K562 (cell line): ENCODE data around the gene RNF39. TPM values are rescaled to one million over a fixed set of nuclear protein-coding genes. Genes with fewer than 3 reads are reported as not detected.

ENCODE experiments used
- CUX1 ChIP-seq: fragments of 200-800 bp; sonication (Bioruptor generic); IDR thresholded peaks from 2 replicates; pipeline ENCODE4 v1.6.1; 2016; ENCODE audit warnings: missing genetic modification characterization, missing compliant biosample characterization
- HCFC1 ChIP-seq: IDR thresholded peaks from 2 replicates; pipeline ENCODE4 v1.6.1; 2012; ENCODE audit warnings: low read depth, low read length, improper control_type of control experiment
- LCOR ChIP-seq: sonication (generic); formaldehyde crosslinking; IDR thresholded peaks from 2 replicates; pipeline ENCODE4 v1.8.0; 2022; ENCODE audit warnings: mild to moderate bottlenecking, missing genetic modification reagents
- MITF ChIP-seq: IDR thresholded peaks from 2 replicates; pipeline ENCODE4 v1.6.1; 2014; ENCODE audit warnings: antibody characterized with exemption
- MTA1 ChIP-seq: fragments of 450-650 bp; IDR thresholded peaks from 2 replicates; pipeline ENCODE4 v1.6.1; 2017; ENCODE audit warnings: borderline replicate concordance
- PCBP2 ChIP-seq: fragments of 200-400 bp; formaldehyde crosslinking; IDR thresholded peaks from 2 replicates; pipeline ENCODE4 v1.6.1; 2018; ENCODE audit warnings: low read length, low read depth, mild to moderate bottlenecking, moderate library complexity; ENCODE audit not compliant: poor library complexity, severe bottlenecking
- PTTG1 ChIP-seq: fragments of 450-650 bp; IDR thresholded peaks from 2 replicates; pipeline ENCODE4 v1.6.1; 2016; ENCODE audit warnings: low read depth, mild to moderate bottlenecking, missing genetic modification characterization, missing compliant biosample characterization
- SMARCA4 ChIP-seq: fragments of 450-650 bp; IDR thresholded peaks from 2 replicates; pipeline ENCODE4 v1.6.1; 2016
- TAF15 ChIP-seq: fragments of 200-400 bp; formaldehyde crosslinking; IDR thresholded peaks from 2 replicates; pipeline ENCODE4 v1.6.1; 2017; ENCODE audit warnings: mild to moderate bottlenecking, low read depth, low read length, moderate library complexity
- ZKSCAN3 ChIP-seq: fragments of 250-450 bp; sonication (Bioruptor Pico); IDR thresholded peaks from 2 replicates; pipeline ENCODE4 v1.4.0; 2020
- ZNF740 ChIP-seq, 3 experiments: fragments of 200-800 bp in 1 of 3; sonication (Bioruptor generic) in 1 of 3; sonication (generic) in 1 of 3; formaldehyde crosslinking in 1 of 3; IDR thresholded peaks; 2 replicates each; pipeline versions ENCODE4 v1.6.1 to v1.8.0; 2016 to 2022; ENCODE audit warnings: mild to moderate bottlenecking in 2 of 3, missing compliant biosample characterization in 2 of 3, missing genetic modification characterization in 2 of 3, missing genetic modification reagents in 1 of 3
- polyA plus RNA-seq, 8 experiments: library from polyadenylated mRNA; depleted of rRNA in 4 of 8; stranded (reverse) in 5 of 8; unstranded in 3 of 8; fragments of >200 nt; fragmentation: Nextera tagmentation in 2 of 8; fragmentation: Illumina TruSeq in 1 of 8; extraction: Ambion mirVana in 2 of 8; extraction: Trizol in 1 of 8; gene quantifications; 2 replicates each; pipeline versions ENCODE4 v1.2.1 to v1.2.3, GENCODE V29; 2011 to 2014; ENCODE audit warnings: inconsistent platforms in 1 of 8, missing spikeins in 1 of 8
- total RNA-seq, 7 experiments: library from RNA; depleted of rRNA in 6 of 7; stranded (reverse); fragments of >200 nt in 6 of 7; fragmentation: Illumina TruSeq in 2 of 7; extraction: Trizol in 2 of 7; gene quantifications; 2 replicates each; pipeline versions ENCODE4 v1.2.1 to v1.2.3, GENCODE V29; 2011 to 2021; ENCODE audit warnings: low replicate concordance in 1 of 7

RNF39 gene
- total and polyA plus RNA-seq, 9 of the 15 experiments (the other 6 are each of a cell fraction or from before 2014, with no cell fraction given), result not detected

GRCh38 chr6:30066577-30067459 lies 8.8 kb downstream of the RNF39 start, which contains the start of gene PPP1R11 (continued):
- TF ChIP-seq CUX1 (CRISPR knock-in tag) (no peak), MITF (no peak), TAF15 (no peak), SMARCA4 (no peak), LCOR (CRISPR knock-in tag) (peak; percentile 95; the same call in 1 of the 2 replicates), PTTG1 (tag) (0 out of 2 replicates have a peak, but pooled peaks have one; percentile 18), ZKSCAN3 (CRISPR knock-in tag) (no peak), MTA1 (peak; percentile 29; the same call in 1 of the 2 replicates), ZNF740 (CRISPR knock-in tag; IDR thresholded peaks at IDR 0.05) (no peak), ZNF740 (tag; IDR thresholded peaks at IDR 0.05) (0 out of 4 replicates have a peak, but pooled peaks of 1 of the 2 experiments have one; percentile 19), HCFC1 (peak; percentile 90), PCBP2 (no peak)
